SK-N-DZ (cell line): ENCODE measurements around the gene RTF2.
"Not testable (repeated sequence)": the region's sequence is repeated elsewhere in the genome, so short reads cannot be mapped to it uniquely, and the experiment has no call there.

Source experiments
- DNase-seq: peaks from one replicate; pipeline ENCODE4 v3.0.0-alpha.2; 2015; ENCODE audit warnings: low spot score
- small RNA-seq, 2 experiments: library from RNA; depleted of rRNA; stranded (forward); fragments of <200 nt; gene quantifications; one replicate each; pipeline ENCODE3, GENCODE V24; 2014

The RTF2 gene

DNA sequence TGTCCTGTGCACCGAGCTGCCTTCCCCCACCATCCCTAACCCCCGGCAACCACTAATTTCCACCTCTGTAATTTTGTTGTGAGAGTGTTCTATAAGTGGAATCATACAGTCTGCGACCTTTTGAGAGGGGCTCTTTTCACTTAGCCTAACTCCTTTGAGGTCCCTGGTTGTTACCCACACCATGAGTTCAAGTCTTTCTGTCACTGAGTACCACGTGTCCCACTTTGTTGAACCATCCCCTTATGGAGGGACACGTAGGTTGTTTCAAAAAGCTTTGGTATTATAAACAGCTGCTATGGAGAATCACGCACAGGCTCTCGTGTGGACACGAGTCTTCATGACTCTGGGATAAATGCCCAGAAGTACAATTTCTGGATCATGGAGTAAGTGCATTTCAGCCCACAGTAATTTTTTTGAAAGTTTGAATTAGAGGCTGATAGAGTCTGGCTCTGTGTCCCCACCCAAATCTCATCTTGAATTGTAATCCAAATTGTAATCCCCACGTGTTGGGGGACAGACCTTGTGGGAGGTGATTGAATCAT is 74.1 kb downstream of the RTF2 start:
- DNase-seq, result no peak

DNA sequence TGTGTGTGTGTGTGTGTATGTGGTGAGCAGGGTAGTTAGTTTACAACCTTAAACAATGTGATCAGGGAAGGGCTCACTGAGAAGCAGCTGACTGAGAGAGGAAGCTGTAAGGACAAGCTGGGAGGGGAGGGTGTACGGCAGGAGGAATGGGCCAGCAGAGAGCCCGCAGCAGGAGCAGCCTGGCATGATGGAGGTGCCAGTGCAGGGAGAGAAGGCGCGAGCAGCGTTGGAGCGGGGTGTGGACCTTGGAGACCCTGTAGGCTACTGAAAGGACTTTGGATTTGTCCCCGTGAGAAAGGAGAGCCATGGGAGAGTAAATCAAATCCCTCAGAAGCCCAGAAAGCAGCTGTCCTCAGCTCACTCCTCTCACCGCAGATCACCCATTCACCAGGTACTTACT is 83.1 kb downstream of the RTF2 start:
- no peak for DNase-seq

DNA sequence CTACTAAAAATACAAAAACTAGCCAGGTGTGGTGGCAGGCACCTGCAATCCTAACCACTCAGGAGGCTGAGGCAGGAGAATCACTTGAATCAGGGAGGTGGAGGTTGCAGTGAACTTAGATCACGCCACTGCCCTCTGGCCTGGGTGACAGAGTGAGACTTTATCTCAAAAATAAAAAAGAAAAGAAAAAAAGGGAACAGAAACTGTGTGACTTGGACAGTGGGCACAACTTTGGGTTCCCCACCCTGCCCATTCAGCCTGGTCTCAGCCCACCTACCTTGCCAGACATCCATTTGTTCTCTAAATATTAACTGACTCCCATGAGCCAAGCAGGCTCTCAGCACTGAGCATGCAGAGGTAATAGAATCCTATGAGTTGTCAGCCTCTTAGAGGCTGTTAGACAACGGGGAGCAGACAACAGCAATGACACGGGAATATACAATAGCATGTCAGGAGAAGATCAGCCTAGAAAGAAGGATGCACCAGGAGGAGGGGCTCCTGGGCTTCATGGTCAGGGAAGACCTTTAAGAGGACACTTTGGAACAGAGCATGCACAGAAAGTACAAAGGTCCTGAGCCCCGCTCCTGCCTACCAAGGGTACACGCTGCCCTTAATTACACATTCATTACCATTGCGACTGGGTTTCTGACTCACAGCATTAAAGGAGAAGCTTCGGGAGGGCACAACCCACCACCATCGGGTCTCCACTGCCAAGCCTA is 84.6 kb downstream of the RTF2 start:
- no peak for DNase-seq

DNA sequence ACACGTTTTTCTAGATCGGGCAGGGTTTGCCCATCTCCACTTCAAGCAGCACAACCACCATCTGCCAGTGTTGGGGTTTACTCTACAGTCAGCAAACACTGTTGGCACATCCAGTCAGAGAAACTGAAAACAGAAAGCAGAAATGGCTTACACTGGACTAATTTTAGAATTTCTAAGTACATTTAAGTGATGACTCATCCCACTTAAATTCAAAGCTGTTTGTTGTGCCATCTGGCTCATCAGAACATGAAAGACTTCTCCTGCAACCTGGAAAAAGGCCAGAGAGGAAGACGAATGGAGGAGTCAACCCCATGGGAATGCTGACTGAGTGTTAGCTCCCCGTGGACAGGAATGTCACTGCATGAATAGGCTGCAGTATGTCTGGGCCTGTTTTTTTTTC is 86.4 kb downstream of the RTF2 start:
- DNase-seq, result no peak

DNA sequence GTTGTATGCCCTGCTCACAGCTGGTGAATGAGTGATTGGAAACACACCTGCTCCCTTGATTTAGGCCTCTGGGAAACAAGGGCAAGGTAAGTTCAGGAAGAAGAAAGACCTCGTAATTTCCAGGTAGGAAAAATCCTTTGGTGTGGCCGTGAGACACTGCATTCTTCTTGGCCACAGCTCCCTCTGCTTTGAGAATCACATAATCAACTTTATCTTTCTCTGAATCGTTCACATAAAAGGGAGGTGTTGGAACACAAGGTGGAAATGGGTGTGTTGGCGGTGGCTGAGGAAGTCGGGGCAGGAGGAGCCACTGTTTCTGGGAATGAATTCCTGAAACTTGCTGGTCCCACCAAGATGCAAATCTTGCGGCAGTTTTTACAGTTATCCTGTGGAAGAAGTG is 90.5 kb downstream of the RTF2 start:
- DNase-seq, result no peak

DNA sequence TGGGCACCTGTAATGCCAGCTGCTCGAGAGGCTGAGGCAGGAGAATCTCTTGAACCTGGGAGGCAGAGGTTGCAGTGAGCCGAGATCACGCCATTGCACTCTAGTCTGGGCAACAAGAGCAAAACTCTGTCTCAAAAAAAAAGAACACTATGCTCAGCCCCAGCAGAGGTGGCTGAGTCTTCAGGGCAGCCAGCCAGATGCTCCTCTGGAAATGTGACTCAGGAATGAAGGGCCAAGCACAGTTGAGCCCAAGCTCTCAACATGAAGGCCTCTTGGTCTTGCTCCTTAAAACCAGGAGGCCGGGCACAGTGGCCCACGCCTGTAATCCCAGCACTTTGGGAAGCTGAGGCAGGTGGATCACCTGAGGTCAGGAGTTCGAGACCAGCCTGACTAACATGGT is 96.1 kb downstream of the RTF2 start:
- DNase-seq, result not testable (repeated sequence)

DNA sequence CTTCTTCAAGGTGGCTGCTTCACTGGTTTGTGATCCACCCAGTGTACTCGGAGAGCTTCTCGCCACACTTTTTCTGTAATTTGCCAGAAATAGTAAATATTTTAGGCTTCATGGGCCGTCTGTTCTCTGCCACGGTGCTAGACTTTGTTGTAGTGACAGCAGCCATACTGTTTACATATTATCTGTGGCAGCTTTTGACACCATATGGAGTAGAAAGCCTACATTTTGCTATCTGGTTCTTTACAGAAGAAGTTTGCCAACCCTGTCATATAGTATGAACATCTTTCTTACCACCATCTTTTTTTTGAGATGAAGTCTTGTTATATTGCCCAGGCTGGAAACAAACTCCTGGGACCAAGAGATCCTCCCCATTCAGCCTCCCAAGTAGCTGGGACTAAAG is 97.1 kb downstream of the RTF2 start:
- DNase-seq, result no peak

DNA sequence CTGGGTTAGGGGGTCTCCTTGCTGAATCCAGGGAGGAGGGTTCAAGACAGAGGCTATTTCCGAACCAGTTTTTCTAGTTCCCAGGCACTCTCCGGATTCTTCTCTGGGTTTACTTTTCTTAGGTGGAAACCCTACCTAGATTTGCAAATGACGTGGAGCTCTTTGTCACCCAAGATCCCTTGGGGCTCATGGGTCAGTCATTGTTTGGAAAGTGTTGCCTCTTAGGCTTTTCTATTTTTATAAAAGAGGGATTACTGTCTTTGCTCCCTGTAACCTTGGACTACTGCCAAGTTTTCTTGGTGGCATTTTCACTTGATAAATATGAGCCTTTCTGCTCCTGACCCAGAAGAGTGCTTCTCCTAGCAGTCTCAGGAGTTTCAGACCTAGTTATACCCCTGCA is 98.2 kb downstream of the RTF2 start:
- DNase-seq, result no peak

Small RNA genes within 50 kb of the gene (small RNA-seq; reads per million reads assigned to genes)
- 0 reads per million in 2 experiments for gene RPL39P
